HEK293 (cell line): ENCODE data around the gene AK5.

Experiments
- HOXA7 ChIP-seq: sonication (generic); formaldehyde crosslinking; IDR thresholded peaks from 2 replicates; pipeline ENCODE4 v1.8.1; 2022; ENCODE audit warnings: missing genetic modification reagents, borderline replicate concordance
- YY1 ChIP-seq: fragments of 450-650 bp; formaldehyde crosslinking; IDR thresholded peaks from 2 replicates; pipeline ENCODE4 v1.5.1; 2018; ENCODE audit warnings: missing biosample characterization, missing genetic modification characterization
- ZNF184 ChIP-seq: fragments of 450-650 bp; IDR thresholded peaks from 2 replicates; pipeline ENCODE4 v1.5.1; 2018; ENCODE audit warnings: missing biosample characterization, mild to moderate bottlenecking, missing genetic modification characterization
- ZNF292 ChIP-seq: fragments of 450-650 bp; formaldehyde crosslinking; IDR thresholded peaks from 2 replicates; pipeline ENCODE4 v1.5.1; 2016; ENCODE audit warnings: low read depth, missing biosample characterization, missing genetic modification characterization, borderline replicate concordance
- ZNF391 ChIP-seq: fragments of 450-650 bp; formaldehyde crosslinking; IDR thresholded peaks from 2 replicates; pipeline ENCODE4 v1.5.1; 2016; ENCODE audit warnings: low read depth, missing biosample characterization, missing genetic modification characterization, borderline replicate concordance
- ZNF561 ChIP-seq: fragments of 450-650 bp; IDR thresholded peaks from 2 replicates; pipeline ENCODE4 v1.5.1; 2018; ENCODE audit warnings: missing biosample characterization, missing genetic modification characterization, borderline replicate concordance
- TF ChIP-seq, protein P1 (sequence below): fragments of 450-650 bp; formaldehyde crosslinking; IDR thresholded peaks from 2 replicates; pipeline ENCODE4 v1.5.1; 2016; ENCODE audit warnings: missing biosample characterization, missing genetic modification characterization
- TF ChIP-seq, protein P2 (sequence below): fragments of 450-650 bp; formaldehyde crosslinking; IDR thresholded peaks from 2 replicates; pipeline ENCODE4 v1.5.1; 2016; ENCODE audit warnings: missing biosample characterization, missing genetic modification characterization
- TF ChIP-seq, protein P3 (sequence below): fragments of 450-650 bp; formaldehyde crosslinking; IDR thresholded peaks from 2 replicates; pipeline ENCODE4 v1.5.1; 2016; ENCODE audit warnings: missing biosample characterization, missing genetic modification characterization
- TF ChIP-seq, protein P4 (sequence below): fragments of 450-650 bp; IDR thresholded peaks from 2 replicates; pipeline ENCODE4 v1.5.1; 2018; ENCODE audit warnings: missing biosample characterization, mild to moderate bottlenecking, missing genetic modification characterization
- TF ChIP-seq, protein P5 (sequence below): fragments of 450-650 bp; formaldehyde crosslinking; IDR thresholded peaks from 2 replicates; pipeline ENCODE4 v1.5.1; 2016; ENCODE audit warnings: missing biosample characterization, missing genetic modification characterization
- TF ChIP-seq, protein P6 (sequence below): fragments of 450-650 bp; formaldehyde crosslinking; IDR thresholded peaks from 2 replicates; pipeline ENCODE4 v1.5.1; 2016; ENCODE audit warnings: missing biosample characterization, missing genetic modification characterization
- TF ChIP-seq, protein P7 (sequence below): fragments of 450-650 bp; formaldehyde crosslinking; IDR thresholded peaks from 2 replicates; pipeline ENCODE4 v1.5.1; 2016; ENCODE audit warnings: missing biosample characterization, missing genetic modification characterization, low read depth
- TF ChIP-seq, protein P8 (sequence below): fragments of 450-650 bp; formaldehyde crosslinking; IDR thresholded peaks from 2 replicates; pipeline ENCODE4 v1.5.1; 2016; ENCODE audit warnings: missing biosample characterization, missing genetic modification characterization, low read depth

DNA sequence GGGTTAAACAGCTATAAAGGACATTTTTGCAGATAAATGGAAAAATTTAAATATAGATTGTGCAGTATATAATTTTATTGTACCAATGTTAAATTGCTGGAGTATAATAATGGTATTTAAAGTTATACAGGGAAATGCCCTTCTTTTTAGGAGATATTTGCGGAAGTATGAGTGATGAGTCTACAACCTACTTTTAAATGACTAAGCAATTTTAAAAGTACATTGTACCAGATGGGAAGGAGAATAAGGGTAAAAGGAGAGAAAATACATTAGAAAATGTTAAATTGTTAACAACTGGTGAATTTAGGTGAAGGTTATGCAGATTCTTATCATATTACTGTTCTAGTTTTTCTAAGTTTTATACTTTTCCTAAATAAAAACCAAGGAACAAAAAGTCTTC is 308.8 kb downstream of the AK5 start:
- TF ChIP-seq, protein P1, sequence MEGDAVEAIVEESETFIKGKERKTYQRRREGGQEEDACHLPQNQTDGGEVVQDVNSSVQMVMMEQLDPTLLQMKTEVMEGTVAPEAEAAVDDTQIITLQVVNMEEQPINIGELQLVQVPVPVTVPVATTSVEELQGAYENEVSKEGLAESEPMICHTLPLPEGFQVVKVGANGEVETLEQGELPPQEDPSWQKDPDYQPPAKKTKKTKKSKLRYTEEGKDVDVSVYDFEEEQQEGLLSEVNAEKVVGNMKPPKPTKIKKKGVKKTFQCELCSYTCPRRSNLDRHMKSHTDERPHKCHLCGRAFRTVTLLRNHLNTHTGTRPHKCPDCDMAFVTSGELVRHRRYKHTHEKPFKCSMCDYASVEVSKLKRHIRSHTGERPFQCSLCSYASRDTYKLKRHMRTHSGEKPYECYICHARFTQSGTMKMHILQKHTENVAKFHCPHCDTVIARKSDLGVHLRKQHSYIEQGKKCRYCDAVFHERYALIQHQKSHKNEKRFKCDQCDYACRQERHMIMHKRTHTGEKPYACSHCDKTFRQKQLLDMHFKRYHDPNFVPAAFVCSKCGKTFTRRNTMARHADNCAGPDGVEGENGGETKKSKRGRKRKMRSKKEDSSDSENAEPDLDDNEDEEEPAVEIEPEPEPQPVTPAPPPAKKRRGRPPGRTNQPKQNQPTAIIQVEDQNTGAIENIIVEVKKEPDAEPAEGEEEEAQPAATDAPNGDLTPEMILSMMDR: no peak
- TF ChIP-seq ZNF292 (tag by site-specific recombination) (no peak), YY1 (tag by site-specific recombination) (no peak), ZNF184 (no peak), HOXA7 (CRISPR knock-in tag) (no peak), ZNF391 (tag by site-specific recombination) (no peak), ZNF561 (tag by site-specific recombination) (no peak)
- TF ChIP-seq, protein P2, sequence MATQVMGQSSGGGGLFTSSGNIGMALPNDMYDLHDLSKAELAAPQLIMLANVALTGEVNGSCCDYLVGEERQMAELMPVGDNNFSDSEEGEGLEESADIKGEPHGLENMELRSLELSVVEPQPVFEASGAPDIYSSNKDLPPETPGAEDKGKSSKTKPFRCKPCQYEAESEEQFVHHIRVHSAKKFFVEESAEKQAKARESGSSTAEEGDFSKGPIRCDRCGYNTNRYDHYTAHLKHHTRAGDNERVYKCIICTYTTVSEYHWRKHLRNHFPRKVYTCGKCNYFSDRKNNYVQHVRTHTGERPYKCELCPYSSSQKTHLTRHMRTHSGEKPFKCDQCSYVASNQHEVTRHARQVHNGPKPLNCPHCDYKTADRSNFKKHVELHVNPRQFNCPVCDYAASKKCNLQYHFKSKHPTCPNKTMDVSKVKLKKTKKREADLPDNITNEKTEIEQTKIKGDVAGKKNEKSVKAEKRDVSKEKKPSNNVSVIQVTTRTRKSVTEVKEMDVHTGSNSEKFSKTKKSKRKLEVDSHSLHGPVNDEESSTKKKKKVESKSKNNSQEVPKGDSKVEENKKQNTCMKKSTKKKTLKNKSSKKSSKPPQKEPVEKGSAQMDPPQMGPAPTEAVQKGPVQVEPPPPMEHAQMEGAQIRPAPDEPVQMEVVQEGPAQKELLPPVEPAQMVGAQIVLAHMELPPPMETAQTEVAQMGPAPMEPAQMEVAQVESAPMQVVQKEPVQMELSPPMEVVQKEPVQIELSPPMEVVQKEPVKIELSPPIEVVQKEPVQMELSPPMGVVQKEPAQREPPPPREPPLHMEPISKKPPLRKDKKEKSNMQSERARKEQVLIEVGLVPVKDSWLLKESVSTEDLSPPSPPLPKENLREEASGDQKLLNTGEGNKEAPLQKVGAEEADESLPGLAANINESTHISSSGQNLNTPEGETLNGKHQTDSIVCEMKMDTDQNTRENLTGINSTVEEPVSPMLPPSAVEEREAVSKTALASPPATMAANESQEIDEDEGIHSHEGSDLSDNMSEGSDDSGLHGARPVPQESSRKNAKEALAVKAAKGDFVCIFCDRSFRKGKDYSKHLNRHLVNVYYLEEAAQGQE: no peak
- TF ChIP-seq, protein P3, sequence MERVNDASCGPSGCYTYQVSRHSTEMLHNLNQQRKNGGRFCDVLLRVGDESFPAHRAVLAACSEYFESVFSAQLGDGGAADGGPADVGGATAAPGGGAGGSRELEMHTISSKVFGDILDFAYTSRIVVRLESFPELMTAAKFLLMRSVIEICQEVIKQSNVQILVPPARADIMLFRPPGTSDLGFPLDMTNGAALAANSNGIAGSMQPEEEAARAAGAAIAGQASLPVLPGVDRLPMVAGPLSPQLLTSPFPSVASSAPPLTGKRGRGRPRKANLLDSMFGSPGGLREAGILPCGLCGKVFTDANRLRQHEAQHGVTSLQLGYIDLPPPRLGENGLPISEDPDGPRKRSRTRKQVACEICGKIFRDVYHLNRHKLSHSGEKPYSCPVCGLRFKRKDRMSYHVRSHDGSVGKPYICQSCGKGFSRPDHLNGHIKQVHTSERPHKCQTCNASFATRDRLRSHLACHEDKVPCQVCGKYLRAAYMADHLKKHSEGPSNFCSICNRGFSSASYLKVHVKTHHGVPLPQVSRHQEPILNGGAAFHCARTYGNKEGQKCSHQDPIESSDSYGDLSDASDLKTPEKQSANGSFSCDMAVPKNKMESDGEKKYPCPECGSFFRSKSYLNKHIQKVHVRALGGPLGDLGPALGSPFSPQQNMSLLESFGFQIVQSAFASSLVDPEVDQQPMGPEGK (tag by site-specific recombination): no peak
- TF ChIP-seq, protein P4, sequence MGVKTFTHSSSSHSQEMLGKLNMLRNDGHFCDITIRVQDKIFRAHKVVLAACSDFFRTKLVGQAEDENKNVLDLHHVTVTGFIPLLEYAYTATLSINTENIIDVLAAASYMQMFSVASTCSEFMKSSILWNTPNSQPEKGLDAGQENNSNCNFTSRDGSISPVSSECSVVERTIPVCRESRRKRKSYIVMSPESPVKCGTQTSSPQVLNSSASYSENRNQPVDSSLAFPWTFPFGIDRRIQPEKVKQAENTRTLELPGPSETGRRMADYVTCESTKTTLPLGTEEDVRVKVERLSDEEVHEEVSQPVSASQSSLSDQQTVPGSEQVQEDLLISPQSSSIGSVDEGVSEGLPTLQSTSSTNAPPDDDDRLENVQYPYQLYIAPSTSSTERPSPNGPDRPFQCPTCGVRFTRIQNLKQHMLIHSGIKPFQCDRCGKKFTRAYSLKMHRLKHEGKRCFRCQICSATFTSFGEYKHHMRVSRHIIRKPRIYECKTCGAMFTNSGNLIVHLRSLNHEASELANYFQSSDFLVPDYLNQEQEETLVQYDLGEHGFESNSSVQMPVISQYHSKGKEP (tag by site-specific recombination): no peak
- TF ChIP-seq, protein P5, sequence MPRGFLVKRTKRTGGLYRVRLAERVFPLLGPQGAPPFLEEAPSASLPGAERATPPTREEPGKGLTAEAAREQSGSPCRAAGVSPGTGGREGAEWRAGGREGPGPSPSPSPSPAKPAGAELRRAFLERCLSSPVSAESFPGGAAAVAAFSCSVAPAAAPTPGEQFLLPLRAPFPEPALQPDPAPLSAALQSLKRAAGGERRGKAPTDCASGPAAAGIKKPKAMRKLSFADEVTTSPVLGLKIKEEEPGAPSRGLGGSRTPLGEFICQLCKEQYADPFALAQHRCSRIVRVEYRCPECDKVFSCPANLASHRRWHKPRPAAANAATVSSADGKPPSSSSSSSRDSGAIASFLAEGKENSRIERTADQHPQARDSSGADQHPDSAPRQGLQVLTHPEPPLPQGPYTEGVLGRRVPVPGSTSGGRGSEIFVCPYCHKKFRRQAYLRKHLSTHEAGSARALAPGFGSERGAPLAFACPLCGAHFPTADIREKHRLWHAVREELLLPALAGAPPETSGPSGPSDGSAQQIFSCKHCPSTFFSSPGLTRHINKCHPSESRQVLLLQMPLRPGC: no peak
- TF ChIP-seq, protein P6, sequence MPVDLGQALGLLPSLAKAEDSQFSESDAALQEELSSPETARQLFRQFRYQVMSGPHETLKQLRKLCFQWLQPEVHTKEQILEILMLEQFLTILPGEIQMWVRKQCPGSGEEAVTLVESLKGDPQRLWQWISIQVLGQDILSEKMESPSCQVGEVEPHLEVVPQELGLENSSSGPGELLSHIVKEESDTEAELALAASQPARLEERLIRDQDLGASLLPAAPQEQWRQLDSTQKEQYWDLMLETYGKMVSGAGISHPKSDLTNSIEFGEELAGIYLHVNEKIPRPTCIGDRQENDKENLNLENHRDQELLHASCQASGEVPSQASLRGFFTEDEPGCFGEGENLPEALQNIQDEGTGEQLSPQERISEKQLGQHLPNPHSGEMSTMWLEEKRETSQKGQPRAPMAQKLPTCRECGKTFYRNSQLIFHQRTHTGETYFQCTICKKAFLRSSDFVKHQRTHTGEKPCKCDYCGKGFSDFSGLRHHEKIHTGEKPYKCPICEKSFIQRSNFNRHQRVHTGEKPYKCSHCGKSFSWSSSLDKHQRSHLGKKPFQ (tag by site-specific recombination): no peak
- TF ChIP-seq, protein P7, sequence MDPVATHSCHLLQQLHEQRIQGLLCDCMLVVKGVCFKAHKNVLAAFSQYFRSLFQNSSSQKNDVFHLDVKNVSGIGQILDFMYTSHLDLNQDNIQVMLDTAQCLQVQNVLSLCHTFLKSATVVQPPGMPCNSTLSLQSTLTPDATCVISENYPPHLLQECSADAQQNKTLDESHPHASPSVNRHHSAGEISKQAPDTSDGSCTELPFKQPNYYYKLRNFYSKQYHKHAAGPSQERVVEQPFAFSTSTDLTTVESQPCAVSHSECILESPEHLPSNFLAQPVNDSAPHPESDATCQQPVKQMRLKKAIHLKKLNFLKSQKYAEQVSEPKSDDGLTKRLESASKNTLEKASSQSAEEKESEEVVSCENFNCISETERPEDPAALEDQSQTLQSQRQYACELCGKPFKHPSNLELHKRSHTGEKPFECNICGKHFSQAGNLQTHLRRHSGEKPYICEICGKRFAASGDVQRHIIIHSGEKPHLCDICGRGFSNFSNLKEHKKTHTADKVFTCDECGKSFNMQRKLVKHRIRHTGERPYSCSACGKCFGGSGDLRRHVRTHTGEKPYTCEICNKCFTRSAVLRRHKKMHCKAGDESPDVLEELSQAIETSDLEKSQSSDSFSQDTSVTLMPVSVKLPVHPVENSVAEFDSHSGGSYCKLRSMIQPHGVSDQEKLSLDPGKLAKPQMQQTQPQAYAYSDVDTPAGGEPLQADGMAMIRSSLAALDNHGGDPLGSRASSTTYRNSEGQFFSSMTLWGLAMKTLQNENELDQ (tag by site-specific recombination): no peak
- TF ChIP-seq, protein P8, sequence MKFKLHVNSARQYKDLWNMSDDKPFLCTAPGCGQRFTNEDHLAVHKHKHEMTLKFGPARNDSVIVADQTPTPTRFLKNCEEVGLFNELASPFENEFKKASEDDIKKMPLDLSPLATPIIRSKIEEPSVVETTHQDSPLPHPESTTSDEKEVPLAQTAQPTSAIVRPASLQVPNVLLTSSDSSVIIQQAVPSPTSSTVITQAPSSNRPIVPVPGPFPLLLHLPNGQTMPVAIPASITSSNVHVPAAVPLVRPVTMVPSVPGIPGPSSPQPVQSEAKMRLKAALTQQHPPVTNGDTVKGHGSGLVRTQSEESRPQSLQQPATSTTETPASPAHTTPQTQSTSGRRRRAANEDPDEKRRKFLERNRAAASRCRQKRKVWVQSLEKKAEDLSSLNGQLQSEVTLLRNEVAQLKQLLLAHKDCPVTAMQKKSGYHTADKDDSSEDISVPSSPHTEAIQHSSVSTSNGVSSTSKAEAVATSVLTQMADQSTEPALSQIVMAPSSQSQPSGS (tag by site-specific recombination): no peak
